Right cardiac atrium (tissue), 5 donors: Measurements from ENCODE around the gene ATP1B4. TPM values are rescaled to one million over a fixed set of nuclear protein-coding genes. Genes with fewer than 3 reads are reported as not detected.
A peak's percentile ranks its signal among the peaks of the same experiment; 100 is the strongest.

Source experiments
- ATAC-seq, 2 donors: fragments of 200-7000 bp; cut with Tn5 transposase; one replicate each; pipeline versions ENCODE4 v1.8.0 to v1.9.1; 2020; ENCODE audit warnings: moderate library complexity in 2 of 2, mild to moderate bottlenecking in 1 of 2
- DNase-seq, 3 donors: peaks; one replicate each; pipeline ENCODE4 v3.0.0-alpha.2; 2020
- H3K27ac ChIP-seq: one replicate; pipeline ENCODE4 v1.5.1; 2013; ENCODE audit warnings: mild to moderate bottlenecking, low read length, control low read depth, moderate library complexity
- H3K27me3 ChIP-seq: one replicate; pipeline ENCODE4 v1.6.1; 2013; ENCODE audit not compliant: control insufficient read depth, insufficient read depth
- H3K4me1 ChIP-seq: one replicate; pipeline ENCODE4 v1.6.1; 2013; ENCODE audit warnings: low read length; ENCODE audit not compliant: control insufficient read depth, insufficient read depth
- H3K4me3 ChIP-seq: one replicate; pipeline ENCODE4 v1.5.1; 2013; ENCODE audit warnings: low read length, control low read depth
- H3K9me3 ChIP-seq: one replicate; pipeline ENCODE4 v1.6.1; 2013; ENCODE audit warnings: low read length; ENCODE audit not compliant: control insufficient read depth
- WGBS: extraction: QIAGEN DNeasy Blood & Tissue Kit; methylation state at CpG from one replicate; pipeline ENCODE4 v1.1.7; 2013; 5-methylcytosine and 5-hydroxymethylcytosine counted together
- intact Hi-C, 4 donors: fragments of 100-400 bp; cut with DNase I; formaldehyde crosslinking; loops; one replicate each; pipeline versions ENCODE4 v1.11.0 to v1.14.0; 2022 to 2023
- long read RNA-seq, 4 donors: library from polyadenylated mRNA; unstranded; transcript quantifications; one replicate each; pipeline ENCODE4 v2.0.0, GENCODE V29; 2020 to 2021
- polyA plus RNA-seq: library from polyadenylated mRNA; stranded (reverse); fragments of 200-250 nt; gene quantifications from one replicate; pipeline ENCODE4 v1.2.3, GENCODE V29; 2013
- total RNA-seq, 4 donors: library from RNA; stranded (reverse); fragmentation: NEBNext Ultra II Directional; extraction: Animal tissue kit (Norgen Biotek cat#: 25700); gene quantifications; one replicate each; pipeline ENCODE4 v1.2.1, GENCODE V29; 2021
- donor health status: healthy with polysubstance abuse.
- donor health status: DM: no; HTN: yes; CAD: no.
- donor health status: DM: no; HTN: no; CAD: no.
- donor health status: DM: no; HTN: yes; CAD: no; lungs with severe emphysema.
- donor health status: DM: yes; HTN: yes; CAD: no.

ATP1B4 gene
- total RNA-seq (under 1 TPM; 0.23 to 0.41 (median 0.31) TPM), polyA plus RNA-seq (3.8 TPM)
- long read RNA-seq, donor 1, partial matches to known transcripts = 0 of 2 reads
- long read RNA-seq, donor 1, other reads (novel, unspliced or antisense) = 1 of 2 reads
- long read RNA-seq, donor 2 = 0 reads
- long read RNA-seq, donor 3 = 0 reads
- long read RNA-seq, donor 4 = 0 reads

DNA sequence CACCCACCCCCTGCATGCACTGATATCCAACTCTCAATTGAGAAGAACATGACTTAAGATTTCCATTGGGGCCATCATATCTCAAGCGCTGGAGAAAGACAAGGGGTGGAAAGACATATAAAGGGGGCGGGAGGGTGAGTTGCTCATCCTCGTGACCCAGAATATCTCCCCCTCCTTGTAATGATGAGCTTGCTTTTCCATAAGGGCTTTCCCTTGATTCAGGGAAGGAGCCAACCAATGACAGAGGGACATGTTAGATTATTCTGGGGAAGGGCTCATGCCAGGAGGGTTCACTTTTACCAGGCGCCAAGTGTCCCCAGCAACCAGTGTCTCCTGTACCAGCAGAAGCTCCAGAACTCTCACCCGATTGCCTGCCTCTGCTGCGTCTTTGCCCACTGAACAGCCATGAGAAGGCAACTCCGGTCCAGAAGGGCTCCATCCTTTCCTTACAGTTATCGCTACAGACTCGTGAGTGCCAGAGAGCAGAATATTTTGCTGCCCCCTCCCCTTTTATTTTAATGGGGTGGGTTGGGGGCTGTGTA lies at the start of gene ATP1B4:
TSS of gene ATP1B4 (plus strand) at position 326 of the 542 bp plus-strand sequence. CDS start at position 406, 80 bp downstream.
- Histone ChIP-seq H3K27me3 (no peaks in the 10 kb centered on the region), H3K27ac (no peak within 1 kb of the TSS), H3K9me3 (no peaks in the 10 kb centered on the region), H3K4me1 (peaks cover 5% of the 10 kb centered on the region), H3K4me3 (peak within 1 kb of the TSS; percentile 25)
- 80% methylated on average over 9 of the region's 9 CpGs for WGBS
- no peak for DNase-seq
- intact Hi-C loops = loop anchor here in 1 of 4 donors (10.0 kb wide), 1 partner anchor 83 kb away; no protein-coding TSS in a partner anchor
- ATAC-seq = no peak

- no peaks in the 10 kb centered on the region for H3K9me3 ChIP-seq
- no peak for ATAC-seq
- WGBS = 48% methylated on average over 4 of the region's 4 CpGs
- intact Hi-C loops = no loop called here
- no peaks in the 10 kb centered on the region for H3K27me3 ChIP-seq
- no peak overlapping the region for H3K4me3 ChIP-seq
- DNase-seq = no peak
- no peak overlapping the region for H3K27ac ChIP-seq
- H3K4me1 ChIP-seq = no peaks in the 10 kb centered on the region
These were observed 46.1 kb upstream of the ATP1B4 start for GRCh38 chrX:120315776-120316175.

DNA sequence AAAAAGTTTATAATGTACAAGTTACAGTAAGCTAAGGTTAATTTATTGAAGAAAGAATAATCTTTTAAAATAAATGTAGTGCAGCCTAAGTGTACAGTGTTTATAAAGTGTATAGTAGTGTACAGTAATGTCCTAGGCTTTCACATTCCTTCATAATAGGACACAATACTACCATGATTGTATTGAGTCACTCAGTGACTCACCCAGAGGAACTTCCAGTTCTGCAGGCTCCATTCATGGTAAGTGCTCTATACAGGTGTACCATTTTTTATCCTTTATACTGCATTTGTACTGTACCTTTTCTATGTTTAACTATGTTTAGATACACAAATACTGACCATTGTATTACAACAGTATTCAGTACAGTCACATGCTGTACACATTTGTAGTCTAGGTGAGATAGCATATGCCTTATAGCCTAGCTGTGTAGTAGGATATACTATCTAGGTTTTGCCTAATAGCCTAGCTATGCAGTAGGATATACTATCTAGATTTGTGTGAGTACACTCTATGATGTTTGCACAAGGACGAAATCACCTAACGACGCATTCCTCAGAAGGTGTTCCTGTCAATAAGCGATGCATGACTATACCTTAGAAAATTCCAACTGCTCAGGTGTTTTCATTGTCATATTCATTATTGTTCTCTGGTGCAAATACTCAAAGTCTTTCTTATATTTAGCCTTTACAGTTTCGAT lies 45.2 kb upstream of the ATP1B4 start:
- 70% methylated on average over 5 of the region's 5 CpGs for WGBS
- ATAC-seq = no peak
- Histone ChIP-seq H3K4me3 (no peak overlapping the region), H3K27me3 (no peaks in the 10 kb centered on the region), H3K9me3 (no peaks in the 10 kb centered on the region), H3K4me1 (no peaks in the 10 kb centered on the region), H3K27ac (no peak overlapping the region)
- intact Hi-C loops = no loop called here
- no peak for DNase-seq

DNA sequence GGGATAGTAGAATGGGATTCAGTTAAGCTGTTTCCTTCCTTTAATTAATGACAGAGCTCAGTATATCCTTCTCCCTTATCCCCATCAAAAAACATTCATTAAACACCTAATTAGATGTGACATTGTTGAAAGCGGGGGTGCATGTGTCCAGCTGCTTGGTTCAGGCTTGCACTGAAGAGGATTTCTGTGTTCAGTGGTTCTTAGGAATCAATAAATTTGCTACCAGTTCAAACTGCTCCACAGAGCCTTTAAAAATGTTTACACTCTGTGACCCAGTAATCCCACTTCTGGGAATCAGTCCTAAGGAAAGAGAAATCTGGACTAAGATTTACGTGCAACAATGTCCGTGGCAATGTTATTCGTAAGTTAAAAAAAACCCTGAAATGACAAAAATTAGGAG lies 43.5 kb upstream of the ATP1B4 start:
- ATAC-seq (no peak), DNase-seq (no peak)
- Histone ChIP-seq H3K4me1 (no peaks in the 10 kb centered on the region), H3K27me3 (no peaks in the 10 kb centered on the region), H3K4me3 (no peak overlapping the region), H3K27ac (no peak overlapping the region), H3K9me3 (no peaks in the 10 kb centered on the region)
- WGBS = 75% methylated on average over 4 of the region's 4 CpGs
- intact Hi-C loops = no loop called here

GRCh38 chrX:120321520-120322281 lies 40.2 kb upstream of the ATP1B4 start:
- Histone ChIP-seq H3K27me3 (no peaks in the 10 kb centered on the region), H3K4me3 (no peak overlapping the region), H3K9me3 (no peaks in the 10 kb centered on the region), H3K27ac (no peak overlapping the region), H3K4me1 (no peaks in the 10 kb centered on the region)
- no peak for DNase-seq
- 66% methylated on average over 4 of the region's 4 CpGs for WGBS
- ATAC-seq = no peak
- intact Hi-C loops = no loop called here

- no peaks in the 10 kb centered on the region for H3K4me1 ChIP-seq
- intact Hi-C loops = no loop called here
- no peak overlapping the region for H3K27ac ChIP-seq
- H3K9me3 ChIP-seq = no peaks in the 10 kb centered on the region
- WGBS = 75% methylated on average over 2 of the region's 2 CpGs
- no peaks in the 10 kb centered on the region for H3K27me3 ChIP-seq
- H3K4me3 ChIP-seq = no peak overlapping the region
- DNase-seq (no peak), ATAC-seq (no peak)
These were observed 30.8 kb upstream of the ATP1B4 start for GRCh38 chrX:120331116-120331515.

- Histone ChIP-seq H3K4me3 (no peak overlapping the region), H3K27ac (no peak overlapping the region), H3K9me3 (no peaks in the 10 kb centered on the region), H3K27me3 (no peaks in the 10 kb centered on the region), H3K4me1 (no peaks in the 10 kb centered on the region)
- DNase-seq (no peak), ATAC-seq (no peak)
- intact Hi-C loops = no loop called here
- 86% methylated on average over 1 of the region's 1 CpG for WGBS
These were observed 29.5 kb upstream of the ATP1B4 start for GRCh38 chrX:120332394-120332793.

DNA sequence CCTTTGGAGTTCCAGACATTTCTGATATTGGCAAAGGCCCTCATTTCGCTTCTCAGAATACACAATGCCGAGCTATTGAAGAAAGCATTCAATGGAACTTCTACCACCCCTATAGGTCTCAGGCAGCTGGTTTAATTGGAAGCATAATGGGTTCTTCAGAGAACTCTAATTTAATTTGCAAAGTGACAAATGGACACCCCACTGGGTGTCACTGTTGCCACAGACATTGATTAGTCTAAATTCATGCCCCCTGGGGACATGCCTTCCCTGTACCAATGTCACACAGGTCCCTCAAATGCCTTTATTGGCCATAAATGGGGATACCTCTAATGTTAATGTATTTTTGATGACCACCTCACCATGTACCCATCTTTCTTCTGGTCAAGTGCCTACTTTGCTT lies 27.7 kb upstream of the ATP1B4 start:
- Histone ChIP-seq H3K4me1 (no peaks in the 10 kb centered on the region), H3K9me3 (no peaks in the 10 kb centered on the region), H3K27ac (no peak overlapping the region), H3K27me3 (no peaks in the 10 kb centered on the region), H3K4me3 (no peak overlapping the region)
- intact Hi-C loops = no loop called here
- WGBS = 66% methylated on average over 2 of the region's 2 CpGs
- ATAC-seq (no peak), DNase-seq (no peak)

DNA sequence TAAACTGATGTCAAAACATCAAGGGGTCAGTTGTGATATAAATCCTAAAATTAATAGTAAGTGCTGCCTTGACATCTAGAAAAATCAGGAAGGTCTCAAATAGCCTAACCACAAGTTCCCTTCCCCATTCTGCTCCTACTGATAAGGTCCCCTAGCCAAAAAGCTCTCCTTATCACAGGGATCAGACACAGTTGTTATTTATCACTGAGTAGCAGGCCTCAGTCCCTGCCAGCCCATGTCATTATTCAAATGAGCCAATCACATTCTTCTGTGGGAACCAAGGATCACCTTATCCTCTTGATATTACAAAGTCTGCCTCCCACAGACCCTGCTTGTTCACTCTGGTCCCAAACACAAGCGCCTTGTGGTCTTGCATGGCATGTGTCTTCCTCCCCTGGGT lies 27.3 kb upstream of the ATP1B4 start:
- no peak overlapping the region for H3K27ac ChIP-seq
- intact Hi-C loops = no loop called here
- H3K27me3 ChIP-seq = no peaks in the 10 kb centered on the region
- H3K4me1 ChIP-seq = no peaks in the 10 kb centered on the region
- H3K4me3 ChIP-seq = no peak overlapping the region
- H3K9me3 ChIP-seq = no peaks in the 10 kb centered on the region
- DNase-seq = no peak
- 58% methylated on average over 1 of the region's 1 CpG for WGBS
- ATAC-seq = no peak

DNA sequence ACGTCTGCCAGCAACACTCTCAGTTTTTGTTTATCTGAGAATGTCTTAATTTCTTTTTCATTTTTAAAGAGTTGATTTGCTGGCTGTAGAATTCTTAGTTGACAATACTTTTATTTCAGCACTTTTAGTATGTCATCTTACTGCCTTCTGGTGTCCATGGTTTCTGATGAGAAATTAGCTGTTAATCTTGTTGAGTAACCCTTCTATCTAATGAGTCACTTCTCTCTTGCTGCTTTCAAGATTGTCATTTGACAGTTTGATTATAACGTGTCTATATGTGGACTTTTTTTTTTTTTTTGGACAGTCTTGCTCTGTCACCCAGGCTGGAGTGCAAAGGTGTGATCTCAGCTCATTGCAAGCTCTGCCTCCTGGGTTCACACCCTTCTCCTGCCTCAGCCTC lies 26.6 kb upstream of the ATP1B4 start:
- Histone ChIP-seq H3K9me3 (no peaks in the 10 kb centered on the region), H3K27ac (no peak overlapping the region)
- intact Hi-C loops = no loop called here

GRCh38 chrX:120336899-120337298 lies 25.0 kb upstream of the ATP1B4 start:
- Histone ChIP-seq H3K9me3 (no peaks in the 10 kb centered on the region), H3K4me3 (no peak overlapping the region), H3K27me3 (no peaks in the 10 kb centered on the region), H3K27ac (no peak overlapping the region), H3K4me1 (no peaks in the 10 kb centered on the region)
- intact Hi-C loops = no loop called here
- no peak for ATAC-seq
- DNase-seq = no peak

More for the DNA sequence above, 26.6 kb upstream of the ATP1B4 start:
- no peak for ATAC-seq
- Histone ChIP-seq H3K4me1 (no peaks in the 10 kb centered on the region), H3K27me3 (no peaks in the 10 kb centered on the region), H3K4me3 (no peak overlapping the region)
- WGBS = 65% methylated on average over 2 of the region's 2 CpGs
- DNase-seq = no peak
